ENCODE data around the gene FAM120AOS. TPM values are rescaled to one million over a fixed set of nuclear protein-coding genes. Genes with fewer than 3 reads are reported as not detected.
"Not testable (repeated sequence)": the region's sequence is repeated elsewhere in the genome, so short reads cannot be mapped to it uniquely, and the experiment has no call there.

FAM120AOS gene
- total RNA-seq, 1 experiment from 2014 or later = 50.5 TPM

GRCh38 chr9:93446073-93446472 is 7.3 kb downstream of the FAM120AOS start:
- H3K4me3 Mint-ChIP-seq (ENCODE audit: low read depth, unreplicated experiment) = no peak overlapping the region
- DNase-seq = no peak
- H3K27ac Mint-ChIP-seq (ENCODE audit: unreplicated experiment) = no peak overlapping the region
- H3K27me3 Mint-ChIP-seq (ENCODE audit: unreplicated experiment) = no peaks in the 10 kb centered on the region
- no TSS peak for BruUV-seq (replicated peaks)
- no peaks in the 10 kb centered on the region for H3K9me3 Mint-ChIP-seq (ENCODE audit: low read depth, unreplicated experiment)
- intact Hi-C loops (cut with micrococcal nuclease; ENCODE audit: unreplicated experiment) = no loop called here
- no peaks in the 10 kb centered on the region for H3K4me1 Mint-ChIP-seq (ENCODE audit: low read depth, unreplicated experiment)
- CTCF ChIA-PET = interaction anchor here (0.5 kb wide), 1 partner anchor 68 kb away, joined by 4 read pairs; no protein-coding TSS in a partner anchor
- peaks cover 39% of the 10 kb centered on the region for H3K36me3 Mint-ChIP-seq (ENCODE audit: insufficient read depth, unreplicated experiment)
- no peak for TF ChIP-seq CTCF (IDR thresholded peaks at IDR 0.05; ENCODE audit: unreplicated experiment)

- Mint-ChIP-seq H3K27me3 (ENCODE audit: unreplicated experiment) (no peaks in the 10 kb centered on the region), H3K4me3 (ENCODE audit: low read depth, unreplicated experiment) (no peak overlapping the region), H3K27ac (ENCODE audit: unreplicated experiment) (no peak overlapping the region), H3K9me3 (ENCODE audit: low read depth, unreplicated experiment) (no peaks in the 10 kb centered on the region), H3K36me3 (ENCODE audit: insufficient read depth, unreplicated experiment) (peaks cover 11% of the 10 kb centered on the region), H3K4me1 (ENCODE audit: low read depth, unreplicated experiment) (no peaks in the 10 kb centered on the region)
- CTCF ChIA-PET = interaction anchor here (0.7 kb wide), 1 partner anchor 32 kb away, joined by 6 read pairs; no protein-coding TSS in a partner anchor
- intact Hi-C loops (cut with micrococcal nuclease; ENCODE audit: unreplicated experiment) = no loop called here
- BruUV-seq (replicated peaks) = no TSS peak
- TF ChIP-seq CTCF (IDR thresholded peaks at IDR 0.05; ENCODE audit: unreplicated experiment) = no peak
- DNase-seq = no peak
Measured at GRCh38 chr9:93440896-93441580, 12.3 kb downstream of the FAM120AOS start.

- H3K4me3 Mint-ChIP-seq (ENCODE audit: low read depth, unreplicated experiment); H3K36me3 Mint-ChIP-seq (ENCODE audit: insufficient read depth, unreplicated experiment); DNase-seq; BruUV-seq (replicated peaks); CTCF ChIA-PET; intact Hi-C loops (cut with micrococcal nuclease; ENCODE audit: unreplicated experiment); H3K9me3 Mint-ChIP-seq (ENCODE audit: low read depth, unreplicated experiment); H3K27me3 Mint-ChIP-seq (ENCODE audit: unreplicated experiment); H3K27ac Mint-ChIP-seq (ENCODE audit: unreplicated experiment); H3K4me1 Mint-ChIP-seq (ENCODE audit: low read depth, unreplicated experiment): not testable (repeated sequence)
Measured at GRCh38 chr9:93439301-93439700, 14.1 kb downstream of the FAM120AOS start.

GRCh38 chr9:93437996-93438395 is 15.4 kb downstream of the FAM120AOS start:
- H3K4me1 Mint-ChIP-seq (ENCODE audit: low read depth, unreplicated experiment) = no peaks in the 10 kb centered on the region
- intact Hi-C loops (cut with micrococcal nuclease; ENCODE audit: unreplicated experiment) = no loop called here
- H3K27me3 Mint-ChIP-seq (ENCODE audit: unreplicated experiment) = no peaks in the 10 kb centered on the region
- no peak for DNase-seq
- TF ChIP-seq CTCF (IDR thresholded peaks at IDR 0.05; ENCODE audit: unreplicated experiment) = no peak
- BruUV-seq (replicated peaks) = no TSS peak
- CTCF ChIA-PET = no interaction called here
- no peak overlapping the region for H3K4me3 Mint-ChIP-seq (ENCODE audit: low read depth, unreplicated experiment)
- H3K36me3 Mint-ChIP-seq (ENCODE audit: insufficient read depth, unreplicated experiment) = no peaks in the 10 kb centered on the region
- H3K9me3 Mint-ChIP-seq (ENCODE audit: low read depth, unreplicated experiment) = no peaks in the 10 kb centered on the region
- H3K27ac Mint-ChIP-seq (ENCODE audit: unreplicated experiment) = no peak overlapping the region

GRCh38 chr9:93436655-93437407 is 16.6 kb downstream of the FAM120AOS start:
- Mint-ChIP-seq H3K4me1 (ENCODE audit: low read depth, unreplicated experiment) (no peaks in the 10 kb centered on the region), H3K9me3 (ENCODE audit: low read depth, unreplicated experiment) (no peaks in the 10 kb centered on the region), H3K27me3 (ENCODE audit: unreplicated experiment) (no peaks in the 10 kb centered on the region), H3K36me3 (ENCODE audit: insufficient read depth, unreplicated experiment) (no peaks in the 10 kb centered on the region), H3K4me3 (ENCODE audit: low read depth, unreplicated experiment) (no peak overlapping the region), H3K27ac (ENCODE audit: unreplicated experiment) (no peak overlapping the region)
- CTCF ChIA-PET = no interaction called here
- no peak for DNase-seq
- intact Hi-C loops (cut with micrococcal nuclease; ENCODE audit: unreplicated experiment) = no loop called here
- BruUV-seq (replicated peaks) = no TSS peak
- TF ChIP-seq CTCF (IDR thresholded peaks at IDR 0.05; ENCODE audit: unreplicated experiment) = no peak
